B cell (primary cell): ENCODE results near the gene SNAPIN. TPM values are rescaled to one million over a fixed set of nuclear protein-coding genes. Genes with fewer than 3 reads are reported as not detected.
"Not testable (repeated sequence)": the region's sequence is repeated elsewhere in the genome, so short reads cannot be mapped to it uniquely, and the experiment has no call there.

Source experiments
- ATAC-seq: fragments of 200-7000 bp; cut with Tn5 transposase; one replicate; pipeline ENCODE4 v1.10.0; 2021; ENCODE audit warnings: low read depth, mild to moderate bottlenecking, moderate number of reproducible peaks, moderate library complexity
- CTCF ChIA-PET: fragments of 350-600 bp; sonication (Branson Sonifier 250); formaldehyde crosslinking; loops from one replicate; lab custom pipeline; 2021; ENCODE audit warnings: antibody characterized with exemption, inconsistent platforms; lab: Charles Lee
- POLR2A ChIA-PET: fragments of 350-600 bp; sonication (Branson Sonifier 250); formaldehyde crosslinking; loops from one replicate; lab custom pipeline; 2021; ENCODE audit warnings: antibody characterized with exemption; lab: Charles Lee
- DNase-seq: peaks from one replicate; pipeline ENCODE4 v3.0.0; 2013
- H2AFZ ChIP-seq: 2 replicates; pipeline ENCODE4 v1.6.1; 2012; ENCODE audit warnings: mild to moderate bottlenecking, low read depth, low read length; ENCODE audit not compliant: insufficient read depth, poor library complexity, severe bottlenecking
- H3K27ac ChIP-seq, 2 donors: 1 replicate in 1 of 2; 2 replicates in 1 of 2; pipeline ENCODE4 v1.5.1; 2012 to 2013; ENCODE audit warnings: low read length in 2 of 2, mild to moderate bottlenecking in 2 of 2, moderate library complexity in 1 of 2
- H3K27me3 ChIP-seq, 4 experiments: fragments of 200-600 bp in 1 of 4; sonication (generic) in 1 of 4; replicated peaks in 1 of 4; 1 replicate in 2 of 4; 2 replicates in 2 of 4; pipeline versions ENCODE4 v1.6.1 to v1.7.0; 2013 to 2016; ENCODE audit warnings: low read length in 3 of 4, mild to moderate bottlenecking in 2 of 4, mixed read lengths in 1 of 4, moderate library complexity in 1 of 4; ENCODE audit not compliant: insufficient read depth in 4 of 4, control insufficient read depth in 3 of 4; ENCODE audit errors: control extremely low read depth in 1 of 4
- H3K36me3 ChIP-seq, 2 experiments: replicated peaks in 1 of 2; 1 replicate in 1 of 2; 2 replicates in 1 of 2; pipeline versions ENCODE4 v1.6.1 to v1.7.1; 2013; ENCODE audit warnings: low read length in 1 of 2; ENCODE audit not compliant: insufficient read depth in 2 of 2, control insufficient read depth in 1 of 2; ENCODE audit errors: control extremely low read depth in 1 of 2, extremely low read depth in 1 of 2
- H3K4me1 ChIP-seq, 2 donors: fragments of 200-600 bp in 1 of 2; sonication (generic) in 1 of 2; 1 replicate in 1 of 2; 2 replicates in 1 of 2; pipeline versions ENCODE4 v1.5.1 to v1.6.1; 2013 to 2017; ENCODE audit warnings: low read length in 2 of 2; ENCODE audit not compliant: control insufficient read depth in 2 of 2, insufficient read depth in 2 of 2
- H3K4me2 ChIP-seq: replicated peaks from 2 replicates; pipeline ENCODE3; 2012; ENCODE audit warnings: mild to moderate bottlenecking, low read depth, low read length; ENCODE audit not compliant: poor library complexity, severe bottlenecking
- H3K4me3 ChIP-seq, 5 experiments: fragments of 200-600 bp in 1 of 5; sonication (generic) in 1 of 5; 1 replicate in 3 of 5; 2 replicates in 2 of 5; pipeline versions ENCODE4 v1.5.1 to v1.7.0; 2011 to 2016; ENCODE audit warnings: low read length in 4 of 5, mild to moderate bottlenecking in 4 of 5, low read depth in 2 of 5, control low read depth in 1 of 5, moderate library complexity in 1 of 5; ENCODE audit not compliant: insufficient read depth in 1 of 5; ENCODE audit errors: control extremely low read depth in 1 of 5, extremely low read depth in 1 of 5
- H3K79me2 ChIP-seq: fragments of 200-600 bp; sonication (generic); one replicate; pipeline ENCODE4 v1.6.0; 2016; ENCODE audit warnings: low read length; ENCODE audit not compliant: control insufficient read depth, insufficient read depth
- H3K9ac ChIP-seq: fragments of 200-600 bp; sonication (generic); 2 replicates; pipeline ENCODE4 v1.6.1; 2017; ENCODE audit warnings: mild to moderate bottlenecking, low read length, moderate library complexity
- H3K9me3 ChIP-seq, 3 donors: one replicate each; pipeline versions ENCODE4 v1.6.1 to v1.7.1; 2013; ENCODE audit warnings: low read length in 2 of 3; ENCODE audit not compliant: control insufficient read depth in 2 of 3, insufficient read depth in 1 of 3; ENCODE audit errors: control extremely low read depth in 1 of 3
- H4K20me1 ChIP-seq: 2 replicates; pipeline ENCODE4 v1.6.0; 2012; ENCODE audit warnings: mild to moderate bottlenecking, low read length; ENCODE audit not compliant: insufficient read depth, control insufficient read depth, poor library complexity, severe bottlenecking
- H3K27ac Mint-ChIP-seq: one replicate; pipeline ENCODE4 v1.8.0; 2021; ENCODE audit warnings: mixed read lengths
- H3K27me3 Mint-ChIP-seq: one replicate; pipeline ENCODE4 v1.8.0; 2021; ENCODE audit warnings: mixed read lengths
- H3K4me1 Mint-ChIP-seq: one replicate; pipeline ENCODE4 v1.8.0; 2021; ENCODE audit warnings: mixed read lengths
- H3K4me3 Mint-ChIP-seq: one replicate; pipeline ENCODE4 v1.8.0; 2021; ENCODE audit warnings: mixed read lengths
- H3K9me3 Mint-ChIP-seq: one replicate; pipeline ENCODE4 v1.8.0; 2022; ENCODE audit warnings: mixed read lengths; ENCODE audit not compliant: insufficient read depth
- CTCF ChIP-seq: fragments of 200-600 bp; IDR thresholded peaks from one replicate; pipeline ENCODE4 v1.8.0; 2022; ENCODE audit warnings: antibody characterized with exemption, mild to moderate bottlenecking
- EZH2 ChIP-seq: IDR thresholded peaks from 2 replicates; pipeline ENCODE4 v1.6.1; 2012; ENCODE audit warnings: borderline replicate concordance, low read depth, mild to moderate bottlenecking, moderate library complexity, low read length; ENCODE audit not compliant: insufficient read depth, poor library complexity, severe bottlenecking
- WGBS: methylation state at CpG from one replicate; pipeline ENCODE4 v1.1.5; 2013; ENCODE audit warnings: missing lambda C conversion rate; ENCODE audit not compliant: insufficient coverage; 5-methylcytosine and 5-hydroxymethylcytosine counted together
- intact Hi-C: fragments of 100-400 bp; cut with micrococcal nuclease; formaldehyde crosslinking; loops from one replicate; pipeline ENCODE4 v1.10.0; 2022
- polyA plus RNA-seq: library from polyadenylated mRNA; depleted of rRNA; stranded (reverse); fragments of >200 nt; gene quantifications from 2 replicates; pipeline ENCODE4 v1.2.3, GENCODE V29; 2012
- total RNA-seq, 2 donors: library from RNA; stranded (reverse); fragments of 120-200 nt in 1 of 2; gene quantifications; 1 replicate in 1 of 2; 2 replicates in 1 of 2; pipeline versions ENCODE4 v1.2.3 to v1.2.4, GENCODE V29; 2013 to 2022

SNAPIN gene
- total and polyA plus RNA-seq, 2 donors (not counting 1 experiment from before 2014, with no cell fraction given): 22.7 to 37.6 TPM

GRCh38 chr1:153663211-153663610 is 4.7 kb downstream of the SNAPIN start:
- intact Hi-C loops: no loop called here
- no peak for ATAC-seq
- Mint-ChIP-seq H3K27me3 (no peaks in the 10 kb centered on the region), H3K9me3 (no peaks in the 10 kb centered on the region), H3K27ac (no peak overlapping the region), H3K4me3 (no peak overlapping the region), H3K4me1 (peaks cover 14% of the 10 kb centered on the region)
- H2AFZ ChIP-seq: no peak overlapping the region
- CTCF ChIA-PET: no interaction called here
- no peak overlapping the region for H3K27ac ChIP-seq
- POLR2A ChIA-PET: interaction anchor here (0.6 kb wide), 1 partner anchor 17 kb away, joined by 4 read pairs; no protein-coding TSS in a partner anchor
- peaks cover 5 to 12% of the 10 kb centered on the region in 2 donors for H3K4me1 ChIP-seq
- H4K20me1 ChIP-seq: no peaks in the 10 kb centered on the region
- TF ChIP-seq CTCF (no peak), EZH2 (no peak)
- H3K4me3 ChIP-seq: no peak overlapping the region
- peaks cover 20% of the 10 kb centered on the region for H3K79me2 ChIP-seq
- H3K9me3 ChIP-seq: no peaks in the 10 kb centered on the region
- 92% methylated on average over 5 of the region's 5 CpGs for WGBS
- DNase-seq: no peak
- H3K27me3 ChIP-seq: no peaks in the 10 kb centered on the region
- no peak overlapping the region for H3K9ac ChIP-seq
- peaks cover 9 to 76% of the 10 kb centered on the region in 2 experiments for H3K36me3 ChIP-seq
- H3K4me2 ChIP-seq: no peak overlapping the region

- Histone ChIP-seq H3K79me2 (peaks cover 27% of the 10 kb centered on the region), H3K9ac (no peak overlapping the region), H3K4me3 (no peak overlapping the region), H4K20me1 (no peaks in the 10 kb centered on the region), H2AFZ (no peak overlapping the region), H3K4me1 (peaks cover 10 to 18% of the 10 kb centered on the region in 2 donors), H3K36me3 (peaks cover 8 to 67% of the 10 kb centered on the region in 2 experiments), H3K27ac (no peak overlapping the region), H3K27me3 (no peaks in the 10 kb centered on the region), H3K9me3 (no peaks in the 10 kb centered on the region), H3K4me2 (no peak overlapping the region)
- CTCF ChIA-PET: interaction anchor here (0.6 to 1.2 kb wide), 2 partner anchors 99 to 123 kb away, joined by 3 read pairs; no protein-coding TSS in a partner anchor
- WGBS: 100% methylated on average over 1 of the region's 4 CpGs
- no peak for ATAC-seq
- H3K27me3 Mint-ChIP-seq: no peaks in the 10 kb centered on the region
- peaks cover 18% of the 10 kb centered on the region for H3K4me1 Mint-ChIP-seq
- H3K27ac Mint-ChIP-seq: no peak overlapping the region
- no peak for DNase-seq
- POLR2A ChIA-PET: no interaction called here
- intact Hi-C loops: no loop called here
- no peak overlapping the region for H3K4me3 Mint-ChIP-seq
- H3K9me3 Mint-ChIP-seq: no peaks in the 10 kb centered on the region
- TF ChIP-seq CTCF: no peak
- no peak for TF ChIP-seq EZH2
Measured at GRCh38 chr1:153667439-153667838, 8.9 kb downstream of the SNAPIN start.

GRCh38 chr1:153668672-153669071 is 10.2 kb downstream of the SNAPIN start:
- peaks cover 27% of the 10 kb centered on the region for H3K79me2 ChIP-seq
- H3K27ac Mint-ChIP-seq: not testable (repeated sequence)
- POLR2A ChIA-PET: interaction anchor here (1.4 kb wide), 1 partner anchor 10 kb away, joined by 6 read pairs; the partner anchor contains the start of gene SNAPIN

More at GRCh38 chr1:153668672-153669071, 10.2 kb downstream of the SNAPIN start:
- DNase-seq, ATAC-seq, CTCF ChIA-PET, H3K4me3 ChIP-seq, H2AFZ ChIP-seq, H3K9ac ChIP-seq, H3K27ac ChIP-seq, H4K20me1 ChIP-seq, H3K4me3 Mint-ChIP-seq, H3K4me2 ChIP-seq, H3K9me3 ChIP-seq, H3K27me3 ChIP-seq, intact Hi-C loops, H3K9me3 Mint-ChIP-seq, H3K27me3 Mint-ChIP-seq: not testable (repeated sequence)
- 95% methylated on average over 8 of the region's 8 CpGs for WGBS
- Histone ChIP-seq H3K36me3 (peaks cover 2 to 55% of the 10 kb centered on the region in 2 experiments), H3K4me1 (peaks cover 10 to 18% of the 10 kb centered on the region in 2 donors)
- peaks cover 18% of the 10 kb centered on the region for H3K4me1 Mint-ChIP-seq
